ENCODE results near the gene AHCY. TPM values are rescaled to one million over a fixed set of nuclear protein-coding genes. Genes with fewer than 3 reads are reported as not detected.

Gene AHCY
- total RNA-seq, 2 experiments from 2014 or later, result 16.7 to 16.9 TPM

DNA sequence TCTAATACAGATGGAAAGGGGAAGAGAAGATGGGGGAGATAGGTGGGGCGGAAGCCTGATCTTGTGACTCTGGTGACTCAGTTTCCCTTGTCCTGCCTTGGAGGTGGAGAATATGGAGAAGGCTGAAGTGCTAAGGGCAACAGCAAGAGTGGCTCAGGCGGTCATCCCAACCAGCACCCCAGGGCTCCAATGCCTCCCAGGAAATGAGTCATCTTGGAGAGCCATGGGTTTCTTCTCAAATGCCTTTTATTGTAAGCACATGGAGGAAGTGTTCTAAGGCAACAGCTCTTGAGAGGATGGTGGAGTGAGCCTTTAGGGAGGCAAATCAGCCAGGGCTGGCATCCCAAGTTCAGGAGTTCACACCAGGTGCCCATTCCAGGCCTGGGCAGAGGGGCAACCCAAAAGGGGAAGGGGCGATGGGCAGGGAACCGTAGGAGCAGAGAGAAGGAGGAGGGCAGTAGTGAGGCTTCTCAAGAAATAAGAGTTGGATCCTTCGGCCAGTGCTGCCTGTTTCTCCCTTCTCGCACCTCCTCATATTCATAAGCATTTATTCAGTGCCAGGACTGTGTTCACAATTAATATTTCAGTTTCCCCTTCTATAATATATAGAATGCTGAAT is 13.2 kb upstream of the AHCY start:
- ATAC-seq (ENCODE audit: poor library complexity), result no peak
- no peaks in the 10 kb centered on the region for H3K36me3 ChIP-seq (ENCODE audit: insufficient read depth, low read length)
- POLR2A ChIA-PET, result no interaction called here

DNA sequence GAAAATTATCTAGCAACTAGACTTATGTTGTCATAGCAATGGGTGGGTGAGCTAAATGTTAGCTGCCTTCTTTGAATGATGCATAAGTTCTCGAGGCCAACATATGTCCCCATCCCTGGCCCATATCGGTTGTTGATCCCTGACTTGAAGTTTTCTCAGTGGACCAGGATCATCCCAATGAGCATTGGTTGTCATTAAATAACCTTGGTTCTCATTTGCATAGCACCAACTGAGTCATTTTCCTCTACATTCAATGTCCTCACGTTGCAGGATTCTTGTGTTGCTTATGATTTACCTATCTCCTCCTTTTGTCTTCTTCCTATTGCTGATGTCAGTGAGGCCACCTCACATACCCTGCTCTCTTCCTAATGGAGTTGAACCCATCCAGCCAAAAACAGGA is 12.1 kb upstream of the AHCY start:
- no peaks in the 10 kb centered on the region for H3K9me3 Mint-ChIP-seq
- peaks cover 28% of the 10 kb centered on the region for H3K27me3 Mint-ChIP-seq
- H3K4me1 ChIP-seq (ENCODE audit: insufficient read depth, low read length), result peaks cover 20% of the 10 kb centered on the region
- peaks cover 6% of the 10 kb centered on the region for H3K4me1 Mint-ChIP-seq (ENCODE audit: low read depth)
- H3K36me3 ChIP-seq (ENCODE audit: insufficient read depth, low read length), result no peaks in the 10 kb centered on the region
- no peak overlapping the region for H3K27ac ChIP-seq (ENCODE audit: low read depth in 1 of 2, low read length in 2 of 2)
- TF ChIP-seq, protein P1, sequence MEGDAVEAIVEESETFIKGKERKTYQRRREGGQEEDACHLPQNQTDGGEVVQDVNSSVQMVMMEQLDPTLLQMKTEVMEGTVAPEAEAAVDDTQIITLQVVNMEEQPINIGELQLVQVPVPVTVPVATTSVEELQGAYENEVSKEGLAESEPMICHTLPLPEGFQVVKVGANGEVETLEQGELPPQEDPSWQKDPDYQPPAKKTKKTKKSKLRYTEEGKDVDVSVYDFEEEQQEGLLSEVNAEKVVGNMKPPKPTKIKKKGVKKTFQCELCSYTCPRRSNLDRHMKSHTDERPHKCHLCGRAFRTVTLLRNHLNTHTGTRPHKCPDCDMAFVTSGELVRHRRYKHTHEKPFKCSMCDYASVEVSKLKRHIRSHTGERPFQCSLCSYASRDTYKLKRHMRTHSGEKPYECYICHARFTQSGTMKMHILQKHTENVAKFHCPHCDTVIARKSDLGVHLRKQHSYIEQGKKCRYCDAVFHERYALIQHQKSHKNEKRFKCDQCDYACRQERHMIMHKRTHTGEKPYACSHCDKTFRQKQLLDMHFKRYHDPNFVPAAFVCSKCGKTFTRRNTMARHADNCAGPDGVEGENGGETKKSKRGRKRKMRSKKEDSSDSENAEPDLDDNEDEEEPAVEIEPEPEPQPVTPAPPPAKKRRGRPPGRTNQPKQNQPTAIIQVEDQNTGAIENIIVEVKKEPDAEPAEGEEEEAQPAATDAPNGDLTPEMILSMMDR (IDR thresholded peaks at IDR 0.05), result no peak
- H3K9me3 ChIP-seq (ENCODE audit: control insufficient read depth in 1 of 2, insufficient read depth in 1 of 2, low read length in 2 of 2), result no peaks in the 10 kb centered on the region
- H3K4me3 Mint-ChIP-seq, result no peak overlapping the region
- intact Hi-C loops (cut with DNase I, micrococcal nuclease), result no loop called here
- ChIA-PET POLR2A (no interaction called here), CTCF (no interaction called here)
- peaks cover 14 to 20% of the 10 kb centered on the region in 2 experiments for H3K27me3 ChIP-seq (ENCODE audit: control insufficient read depth in 1 of 2, insufficient read depth in 2 of 2, low read length in 2 of 2)
- H3K36me3 Mint-ChIP-seq (ENCODE audit: low read depth), result no peaks in the 10 kb centered on the region
- H3K27ac Mint-ChIP-seq, result no peak overlapping the region
- DNase-seq (no peak), ATAC-seq (ENCODE audit: poor library complexity) (no peak)
- H3K4me3 ChIP-seq (ENCODE audit: low read length), result no peak overlapping the region

More for the DNA sequence above, 13.2 kb upstream of the AHCY start:
- peaks cover 18% of the 10 kb centered on the region for H3K4me1 ChIP-seq (ENCODE audit: insufficient read depth, low read length)
- no peak for DNase-seq
- H3K9me3 ChIP-seq (ENCODE audit: control insufficient read depth in 1 of 2, insufficient read depth in 1 of 2, low read length in 2 of 2), result no peaks in the 10 kb centered on the region
- H3K4me3 ChIP-seq (ENCODE audit: low read length), result no peak overlapping the region
- TF ChIP-seq, protein P1 (IDR thresholded peaks at IDR 0.05), result no peak
- intact Hi-C loops (cut with DNase I, micrococcal nuclease), result no loop called here
- CTCF ChIA-PET, result no interaction called here
- Mint-ChIP-seq H3K4me1 (ENCODE audit: low read depth) (peaks cover 6% of the 10 kb centered on the region), H3K27me3 (peaks cover 25% of the 10 kb centered on the region), H3K36me3 (ENCODE audit: low read depth) (no peaks in the 10 kb centered on the region), H3K9me3 (no peaks in the 10 kb centered on the region), H3K27ac (no peak overlapping the region), H3K4me3 (no peak overlapping the region)
- H3K27ac ChIP-seq (ENCODE audit: low read depth in 1 of 2, low read length in 2 of 2), result no peak overlapping the region
- peaks cover 11 to 12% of the 10 kb centered on the region in 2 experiments for H3K27me3 ChIP-seq (ENCODE audit: control insufficient read depth in 1 of 2, insufficient read depth in 2 of 2, low read length in 2 of 2)

DNA sequence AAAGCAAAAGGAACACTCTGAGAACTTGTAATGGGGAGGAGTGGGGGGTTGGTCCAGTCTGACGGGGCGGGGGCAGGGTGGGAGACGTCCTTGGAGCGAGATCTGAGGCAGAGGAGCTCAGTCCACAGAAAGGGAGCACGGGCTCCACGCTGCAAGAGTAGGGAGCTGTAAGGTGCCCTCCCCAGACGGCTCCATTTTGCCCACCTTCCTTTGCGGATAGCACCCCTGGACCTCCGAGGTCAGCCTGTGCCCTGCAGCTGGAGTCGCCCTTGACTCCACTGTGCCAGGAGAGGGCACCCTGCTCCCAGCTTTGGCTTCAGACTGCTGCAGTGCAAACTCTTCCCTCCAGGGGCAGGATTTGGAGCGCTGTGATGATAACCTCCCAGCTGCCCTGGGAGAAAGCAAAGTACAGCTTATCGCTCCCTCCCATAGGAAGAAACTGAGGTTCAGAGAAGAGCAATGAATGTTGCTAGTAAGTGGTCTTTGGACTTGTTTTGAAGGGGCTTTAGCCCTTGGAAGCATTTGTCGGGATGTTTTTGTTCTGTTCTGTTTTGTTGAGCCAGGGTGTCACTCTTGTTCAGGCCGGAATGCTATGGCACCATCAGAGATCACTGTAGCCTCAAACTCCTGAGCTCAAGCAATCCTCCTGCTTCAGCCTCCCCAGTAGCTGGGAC is 9.5 kb upstream of the AHCY start:
- intact Hi-C loops (cut with DNase I, micrococcal nuclease), result loop anchor here (1.0 to 5.0 kb wide), 8 partner anchors 90 to 457 kb away; no protein-coding TSS in a partner anchor
- no peak overlapping the region for H3K4me3 ChIP-seq (ENCODE audit: low read length)
- H3K27ac ChIP-seq (ENCODE audit: low read depth in 1 of 2, low read length in 2 of 2), result no peak overlapping the region
- H3K27me3 ChIP-seq (ENCODE audit: control insufficient read depth in 1 of 2, insufficient read depth in 2 of 2, low read length in 2 of 2), result peaks cover 14 to 20% of the 10 kb centered on the region in 2 experiments
- DNase-seq (peak; percentile 77 to 92 (median 84)), ATAC-seq (ENCODE audit: poor library complexity) (peak; percentile 100)
- no peak overlapping the region for H3K27ac Mint-ChIP-seq
- TF ChIP-seq, protein P1 (IDR thresholded peaks at IDR 0.05), result peak; percentile 100
- H3K4me1 ChIP-seq (ENCODE audit: insufficient read depth, low read length), result peaks cover 20% of the 10 kb centered on the region
- H3K27me3 Mint-ChIP-seq, result peaks cover 24% of the 10 kb centered on the region
- H3K4me3 Mint-ChIP-seq, result no peak overlapping the region
- POLR2A ChIA-PET, result interaction anchor here (0.6 to 3.1 kb wide), 10 partner anchors 10 to 1641 kb away, joined by 3 to 20 read pairs (median 4); partner anchors contain the start of genes AHCY, DYNLRB1, ITCH and PIGU
- H3K9me3 Mint-ChIP-seq, result no peaks in the 10 kb centered on the region
- peaks cover 6% of the 10 kb centered on the region for H3K4me1 Mint-ChIP-seq (ENCODE audit: low read depth)
- no peaks in the 10 kb centered on the region for H3K36me3 Mint-ChIP-seq (ENCODE audit: low read depth)
- CTCF ChIA-PET, result interaction anchor here (0.5 to 2.8 kb wide), 56 partner anchors 10 to 811 kb away, joined by 3 to 73 read pairs (median 4); partner anchors contain the start of genes AHCY, DYNLRB1, ITCH and MAP1LC3A
- H3K9me3 ChIP-seq (ENCODE audit: control insufficient read depth in 1 of 2, insufficient read depth in 1 of 2, low read length in 2 of 2), result no peaks in the 10 kb centered on the region
- no peaks in the 10 kb centered on the region for H3K36me3 ChIP-seq (ENCODE audit: insufficient read depth, low read length)

Measured in CD4-positive, alpha-beta T cell (primary cell).